HCT116 (cell line): ENCODE measurements around the gene PPP1R16B. TPM values are rescaled to one million over a fixed set of nuclear protein-coding genes. Genes with fewer than 3 reads are reported as not detected.

Experiments used
- ATAC-seq: fragments of 200-7000 bp; cut with Tn5 transposase; 2 replicates; pipeline ENCODE4 v1.9.1; 2020; ENCODE audit warnings: mild to moderate bottlenecking, moderate library complexity
- BruUV-seq: library from RNA; stranded (reverse); fragments of 400-500 nt; replicated peaks from 2 replicates; lab custom pipeline; 2021; lab: Mats Ljungman, UMichigan
- CTCF ChIA-PET: fragments of 300-600 bp; sonication (Branson Sonifier 250); formaldehyde crosslinking; loops from one replicate; lab custom pipeline; 2021; ENCODE audit warnings: antibody characterized with exemption; lab: Charles Lee
- POLR2A ChIA-PET: fragments of 300-600, 350-600 bp; sonication (Branson Sonifier 250); formaldehyde crosslinking; loops from one replicate; lab custom pipeline; 2021; ENCODE audit warnings: antibody characterized with exemption; lab: Charles Lee
- RAD21 ChIA-PET, 2 experiments: fragments of 300-600 bp; sonication (Branson Sonifier 250); formaldehyde crosslinking; loops; one replicate each; lab custom pipeline; 2023; ENCODE audit warnings: low total read pairs in 2 of 2; ENCODE audit not compliant: uncharacterized antibody in 2 of 2, unreplicated experiment in 2 of 2, low non-redundant PET in 1 of 2; lab: Charles Lee
- DNase-seq: peaks from one replicate; pipeline ENCODE4 v3.0.0-alpha.2; 2010; ENCODE audit warnings: low read depth, low spot score
- H2AFZ ChIP-seq: fragments of 200-600 bp; shearing (Covaris generic), sonication (generic); 2 replicates; pipeline ENCODE4 v1.6.1; 2017; ENCODE audit warnings: low read depth, mixed run types, mixed read lengths, antibody characterized with exemption, low read length; ENCODE audit not compliant: poor library complexity, severe bottlenecking
- H3K27ac ChIP-seq: 2 replicates; pipeline ENCODE4 v1.5.1; 2012; ENCODE audit warnings: low read depth, low read length
- H3K27me3 ChIP-seq: fragments of 200-600 bp; sonication (generic); 2 replicates; pipeline ENCODE4 v1.6.1; 2016; ENCODE audit warnings: mixed run types, low read length, mixed read lengths; ENCODE audit not compliant: insufficient read depth
- H3K36me3 ChIP-seq, 2 experiments: fragments of 200-500 bp in 1 of 2; fragments of 200-600 bp in 1 of 2; sonication (Bioruptor generic) in 1 of 2; sonication (generic) in 1 of 2; 2 replicates each; pipeline versions ENCODE4 v1.5.1 to v1.6.1; 2014 to 2016; ENCODE audit warnings: low read length in 2 of 2, inconsistent platforms in 1 of 2, mixed read lengths in 1 of 2, mixed run types in 1 of 2; ENCODE audit not compliant: insufficient read depth in 2 of 2, control insufficient read depth in 1 of 2
- H3K4me1 ChIP-seq, 2 experiments: fragments of 200-600 bp in 1 of 2; sonication (generic) in 1 of 2; 2 replicates each; pipeline versions ENCODE4 v1.5.1 to v1.6.1; 2012 to 2017; ENCODE audit warnings: low read length in 2 of 2, inconsistent platforms in 1 of 2, mild to moderate bottlenecking in 1 of 2, mixed read lengths in 1 of 2, mixed run types in 1 of 2, moderate library complexity in 1 of 2; ENCODE audit not compliant: insufficient read depth in 2 of 2, control insufficient read depth in 1 of 2
- H3K4me2 ChIP-seq: fragments of 200-600 bp; sonication (generic); 2 replicates; pipeline ENCODE4 v1.6.1; 2017; ENCODE audit warnings: mixed run types, low read length, mixed read lengths
- H3K4me3 ChIP-seq, 2 experiments: fragments of 200-600 bp in 1 of 2; sonication (generic) in 1 of 2; replicated peaks in 1 of 2; 2 replicates each; pipeline ENCODE4 v1.5.1; 2011 to 2016; ENCODE audit warnings: low read length in 2 of 2, control low read depth in 1 of 2, low read depth in 1 of 2, mild to moderate bottlenecking in 1 of 2, mixed read lengths in 1 of 2, mixed run types in 1 of 2
- H3K79me2 ChIP-seq: fragments of 200-600 bp; sonication (generic); 2 replicates; pipeline ENCODE4 v1.6.1; 2017; ENCODE audit warnings: mild to moderate bottlenecking, mixed run types, low read length, moderate library complexity, mixed read lengths; ENCODE audit not compliant: insufficient read depth
- H3K9ac ChIP-seq: fragments of 200-600 bp; sonication (generic); 2 replicates; pipeline ENCODE4 v1.6.1; 2016; ENCODE audit warnings: low read length, mixed read lengths
- H3K9me2 ChIP-seq: fragments of 200-600 bp; sonication (generic), shearing (Covaris generic); 2 replicates; pipeline ENCODE4 v1.6.1; 2017; ENCODE audit warnings: mixed run types, mild to moderate bottlenecking, moderate library complexity; ENCODE audit not compliant: insufficient read depth
- H3K9me3 ChIP-seq, 2 experiments: fragments of 200-500 bp in 1 of 2; fragments of 200-600 bp in 1 of 2; sonication (Bioruptor generic) in 1 of 2; sonication (generic) in 1 of 2; 2 replicates each; pipeline ENCODE4 v1.6.1; 2014 to 2017; ENCODE audit warnings: low read length in 2 of 2, mixed read lengths in 2 of 2, inconsistent platforms in 1 of 2, low read depth in 1 of 2, mild to moderate bottlenecking in 1 of 2, mixed run types in 1 of 2, moderate library complexity in 1 of 2; ENCODE audit not compliant: control insufficient read depth in 1 of 2, insufficient read depth in 1 of 2
- H4K20me1 ChIP-seq: fragments of 200-600 bp; sonication (generic), shearing (Covaris generic); 2 replicates; pipeline ENCODE4 v1.6.1; 2017; ENCODE audit warnings: mixed run types, mild to moderate bottlenecking, moderate library complexity; ENCODE audit not compliant: insufficient read depth
- CBX3 ChIP-seq: IDR thresholded peaks from 2 replicates; pipeline ENCODE4 v1.6.1; 2012; ENCODE audit warnings: low read depth
- CEBPB ChIP-seq: IDR thresholded peaks from 2 replicates; pipeline ENCODE4 v1.6.1; 2012; ENCODE audit warnings: low read depth
- CTCF ChIP-seq, 3 experiments: fragments of 200-600 bp in 1 of 3; sonication (generic) in 1 of 3; IDR thresholded peaks in 2 of 3; conservative IDR thresholded peaks in 1 of 3; 2 replicates each; pipeline ENCODE4 v1.5.1; 2012 to 2017; ENCODE audit warnings: low read depth in 2 of 3, low read length in 2 of 3, antibody characterized with exemption in 1 of 3, borderline replicate concordance in 1 of 3, control low read depth in 1 of 3, mild to moderate bottlenecking in 1 of 3, mixed read lengths in 1 of 3, mixed run types in 1 of 3, moderate library complexity in 1 of 3; ENCODE audit not compliant: insufficient read depth in 1 of 3
- EGR1 ChIP-seq: IDR thresholded peaks from 2 replicates; pipeline ENCODE4 v1.6.1; 2012; ENCODE audit warnings: low read depth
- EZH2phosphoT487 ChIP-seq: fragments of 200-600 bp; IDR thresholded peaks from 2 replicates; pipeline ENCODE4 v1.6.1; 2018; ENCODE audit warnings: antibody characterized with exemption, borderline replicate concordance
- FOSL1 ChIP-seq: IDR thresholded peaks from 2 replicates; pipeline ENCODE4 v1.6.1; 2012; ENCODE audit warnings: low read depth
- JUND ChIP-seq: IDR thresholded peaks from 2 replicates; pipeline ENCODE4 v1.6.1; 2012
- POLR2A ChIP-seq: IDR thresholded peaks from 2 replicates; pipeline ENCODE4 v1.7.0; 2011; ENCODE audit warnings: borderline replicate concordance; ENCODE audit not compliant: insufficient read depth, insufficient read length; ENCODE audit errors: extremely low read depth
- POLR2AphosphoS5 ChIP-seq: IDR thresholded peaks from 2 replicates; pipeline ENCODE4 v1.6.1; 2011; ENCODE audit warnings: mild to moderate bottlenecking, low read depth, low read length, moderate library complexity
- RAD21 ChIP-seq: IDR thresholded peaks from 2 replicates; pipeline ENCODE4 v1.6.1; 2012; ENCODE audit warnings: low read depth, mild to moderate bottlenecking
- REST ChIP-seq: IDR thresholded peaks from 2 replicates; pipeline ENCODE4 v1.6.1; 2012; ENCODE audit warnings: low read depth
- SIN3A ChIP-seq: IDR thresholded peaks from 2 replicates; pipeline ENCODE4 v1.6.1; 2012; ENCODE audit warnings: low read depth
- SP1 ChIP-seq: IDR thresholded peaks from 2 replicates; pipeline ENCODE4 v1.6.1; 2012; ENCODE audit warnings: low read depth
- SRF ChIP-seq: IDR thresholded peaks from 2 replicates; pipeline ENCODE4 v1.6.1; 2012; ENCODE audit warnings: low read depth
- TCF7L2 ChIP-seq: IDR thresholded peaks from 2 replicates; pipeline ENCODE4 v1.7.0; 2011; ENCODE audit warnings: borderline replicate concordance, inconsistent platforms; ENCODE audit not compliant: insufficient read depth, insufficient read length; ENCODE audit errors: extremely low read depth
- YY1 ChIP-seq: IDR thresholded peaks from 2 replicates; pipeline ENCODE4 v1.6.1; 2011; ENCODE audit warnings: low read length, low read depth, moderate library complexity, mild to moderate bottlenecking; ENCODE audit not compliant: insufficient replicate concordance; ENCODE audit errors: extremely low read depth
- ZBTB33 ChIP-seq: IDR thresholded peaks from 2 replicates; pipeline ENCODE4 v1.6.1; 2011; ENCODE audit warnings: mild to moderate bottlenecking, low read length, moderate library complexity; ENCODE audit not compliant: insufficient replicate concordance; ENCODE audit errors: extremely low read depth
- ZFX ChIP-seq: fragments of 450-650 bp; IDR thresholded peaks from 2 replicates; pipeline ENCODE4 v1.6.1; 2017
- ZNF274 ChIP-seq: fragments of 200-500 bp; sonication (Bioruptor generic); IDR thresholded peaks from 2 replicates; pipeline ENCODE4 v1.6.1; 2014; ENCODE audit warnings: mild to moderate bottlenecking, low read depth, low read length, inconsistent platforms
- intact Hi-C: fragments of 100-400 bp; cut with micrococcal nuclease; formaldehyde crosslinking; loops from 2 replicates; pipeline ENCODE4 v1.10.0; 2022
- total RNA-seq: library from RNA; stranded (reverse); gene quantifications from one replicate; pipeline ENCODE4 v1.2.1, GENCODE V29; 2021; ENCODE audit not compliant: unreplicated experiment
- TF ChIP-seq, protein P1 (sequence below): IDR thresholded peaks from 2 replicates; pipeline ENCODE4 v1.6.1; 2012

The PPP1R16B gene
- total RNA-seq, 1 experiment from 2014 or later = 0.52 TPM

GRCh38 chr20:38833154-38833856, 27.8 kb downstream of the PPP1R16B start:
- Histone ChIP-seq H3K9me3 (no peaks in the 10 kb centered on the region), H3K79me2 (no peaks in the 10 kb centered on the region), H3K9me2 (no peaks in the 10 kb centered on the region), H3K27ac (no peak overlapping the region), H3K4me2 (no peak overlapping the region), H3K27me3 (peaks cover 7% of the 10 kb centered on the region; the same call in 1 of the 2 replicates), H3K4me1 (no peaks in the 10 kb centered on the region), H2AFZ (no peak overlapping the region), H4K20me1 (no peaks in the 10 kb centered on the region), H3K4me3 (no peak overlapping the region), H3K9ac (no peak overlapping the region), H3K36me3 (no peaks in the 10 kb centered on the region)
- ChIA-PET RAD21 (no interaction called here), CTCF (no interaction called here), POLR2A (no interaction called here)
- no peak for TF ChIP-seq RAD21
- TF ChIP-seq YY1 = no peak
- TF ChIP-seq JUND = no peak
- TF ChIP-seq SP1 = no peak
- TF ChIP-seq CBX3 = no peak
- no peak for TF ChIP-seq ZBTB33
- TF ChIP-seq FOSL1 = no peak
- no peak for TF ChIP-seq SIN3A
- TF ChIP-seq, protein P1, sequence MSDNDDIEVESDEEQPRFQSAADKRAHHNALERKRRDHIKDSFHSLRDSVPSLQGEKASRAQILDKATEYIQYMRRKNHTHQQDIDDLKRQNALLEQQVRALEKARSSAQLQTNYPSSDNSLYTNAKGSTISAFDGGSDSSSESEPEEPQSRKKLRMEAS = no peak
- TF ChIP-seq CEBPB = no peak
- TF ChIP-seq CTCF (IDR thresholded peaks at IDR 0.05 in 2 of 3, conservative IDR thresholded peaks at IDR 0.05 in 1 of 3; ENCODE audit: borderline replicate concordance in 1 of 3, insufficient read depth in 1 of 3, low read depth in 2 of 3, low read length in 2 of 3) = no peak
- no peak for TF ChIP-seq TCF7L2
- TF ChIP-seq ZNF274 = no peak
- TF ChIP-seq ZFX = no peak
- TF ChIP-seq POLR2A = no peak
- no peak for TF ChIP-seq EGR1
- TF ChIP-seq POLR2AphosphoS5 = no peak
- no peak for TF ChIP-seq REST
- no peak for TF ChIP-seq EZH2phosphoT487
- TF ChIP-seq SRF = no peak
- ATAC-seq = no peak
- DNase-seq = no peak
- BruUV-seq = no TSS peak
- intact Hi-C loops = no loop called here
